ENCODE results near the gene FEM1C. TPM values are rescaled to one million over a fixed set of nuclear protein-coding genes. Genes with fewer than 3 reads are reported as not detected.
A peak's percentile ranks its signal among the peaks of the same experiment; 100 is the strongest.

FEM1C gene
- total and polyA plus RNA-seq, 12 donors = 4.5 to 15.5 (median 11.9) TPM

DNA sequence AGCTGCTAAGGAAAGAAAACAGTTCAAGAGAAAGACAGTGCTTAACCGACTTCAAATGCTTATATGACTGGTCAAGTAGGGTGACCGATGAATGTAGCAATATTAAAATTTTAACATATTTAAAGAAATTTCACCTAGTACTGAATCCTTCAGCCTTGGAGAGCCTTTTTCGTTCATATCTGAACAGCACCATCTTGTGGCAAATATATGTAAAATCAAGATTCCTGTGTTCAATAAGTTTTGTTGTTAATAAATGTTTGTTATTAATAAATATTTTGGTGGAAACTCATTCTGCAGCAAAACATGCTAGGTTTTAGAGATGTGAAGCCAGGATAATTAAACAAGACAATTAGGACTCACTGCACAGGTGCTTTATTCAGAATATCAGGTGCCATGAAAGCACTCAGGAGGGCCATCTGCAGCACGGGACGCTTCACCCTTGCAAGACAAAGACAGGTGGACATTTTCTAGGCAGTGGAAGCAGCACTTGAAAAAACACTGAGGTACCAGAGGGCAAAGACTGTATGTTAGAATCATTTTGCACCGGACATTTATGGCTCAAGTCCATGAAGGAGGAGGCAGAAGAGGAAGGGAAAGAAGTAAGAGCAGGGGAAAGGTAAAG lies 42.1 kb upstream of the FEM1C start:
- Histone ChIP-seq H3K9me3 (replicated peaks in 1 of 3) (no peaks in the 10 kb centered on the region), H3K27me3 (no peaks in the 10 kb centered on the region), H3K36me3 (replicated peaks in 1 of 2) (no peaks in the 10 kb centered on the region), H3K27ac (no peak overlapping the region), H3K4me3 (no peak overlapping the region), H3K4me1 (replicated peaks in 1 of 2) (no peaks in the 10 kb centered on the region)
- WGBS, 4 donors = 50 to 55% (median 50%) methylated on average over 6 of the region's 6 CpGs
- intact Hi-C loops (cut with DNase I) = no loop called here
- DNase-seq = no peak
- no peak for TF ChIP-seq POLR2A (IDR thresholded peaks at IDR 0.05)
- TF ChIP-seq, protein P1, sequence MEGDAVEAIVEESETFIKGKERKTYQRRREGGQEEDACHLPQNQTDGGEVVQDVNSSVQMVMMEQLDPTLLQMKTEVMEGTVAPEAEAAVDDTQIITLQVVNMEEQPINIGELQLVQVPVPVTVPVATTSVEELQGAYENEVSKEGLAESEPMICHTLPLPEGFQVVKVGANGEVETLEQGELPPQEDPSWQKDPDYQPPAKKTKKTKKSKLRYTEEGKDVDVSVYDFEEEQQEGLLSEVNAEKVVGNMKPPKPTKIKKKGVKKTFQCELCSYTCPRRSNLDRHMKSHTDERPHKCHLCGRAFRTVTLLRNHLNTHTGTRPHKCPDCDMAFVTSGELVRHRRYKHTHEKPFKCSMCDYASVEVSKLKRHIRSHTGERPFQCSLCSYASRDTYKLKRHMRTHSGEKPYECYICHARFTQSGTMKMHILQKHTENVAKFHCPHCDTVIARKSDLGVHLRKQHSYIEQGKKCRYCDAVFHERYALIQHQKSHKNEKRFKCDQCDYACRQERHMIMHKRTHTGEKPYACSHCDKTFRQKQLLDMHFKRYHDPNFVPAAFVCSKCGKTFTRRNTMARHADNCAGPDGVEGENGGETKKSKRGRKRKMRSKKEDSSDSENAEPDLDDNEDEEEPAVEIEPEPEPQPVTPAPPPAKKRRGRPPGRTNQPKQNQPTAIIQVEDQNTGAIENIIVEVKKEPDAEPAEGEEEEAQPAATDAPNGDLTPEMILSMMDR (IDR thresholded peaks at IDR 0.05) = peak; percentile 47 to 68 (median 60)

DNA sequence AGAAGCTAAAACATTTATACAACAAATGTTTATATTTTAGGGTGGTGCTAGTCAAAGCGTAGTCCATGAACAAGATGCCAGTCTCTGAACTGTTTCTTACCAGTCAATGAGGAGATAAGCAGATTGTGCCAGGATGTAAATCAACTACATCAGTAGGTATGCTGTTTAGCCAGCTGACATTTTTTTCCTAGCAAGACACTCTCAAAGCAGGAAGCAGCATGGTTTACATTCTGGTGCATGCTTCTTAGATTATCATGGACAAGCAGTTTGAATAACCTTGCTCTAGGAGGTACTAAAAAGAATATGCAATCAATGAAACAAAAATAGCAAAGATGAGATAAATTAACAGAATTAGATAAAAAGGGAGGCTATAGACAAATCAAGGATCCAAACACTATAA lies 40.7 kb upstream of the FEM1C start:
- no peaks in the 10 kb centered on the region for H3K27me3 ChIP-seq
- no peaks in the 10 kb centered on the region for H3K9me3 ChIP-seq (replicated peaks in 1 of 3)
- no peaks in the 10 kb centered on the region for H3K36me3 ChIP-seq (replicated peaks in 1 of 2)
- no peak for DNase-seq
- no peak overlapping the region for H3K4me3 ChIP-seq
- H3K27ac ChIP-seq = no peak overlapping the region
- TF ChIP-seq, protein P1 (IDR thresholded peaks at IDR 0.05) = no peak
- TF ChIP-seq POLR2A (IDR thresholded peaks at IDR 0.05) = no peak
- no peaks in the 10 kb centered on the region for H3K4me1 ChIP-seq (replicated peaks in 1 of 2)
- intact Hi-C loops (cut with DNase I) = loop anchor here in 1 of 2 donors (2.0 kb wide), 1 partner anchor 272 kb away; no protein-coding TSS in a partner anchor
- WGBS, 4 donors = 88 to 100% (median 96%) methylated on average over 1 of the region's 1 CpG

DNA sequence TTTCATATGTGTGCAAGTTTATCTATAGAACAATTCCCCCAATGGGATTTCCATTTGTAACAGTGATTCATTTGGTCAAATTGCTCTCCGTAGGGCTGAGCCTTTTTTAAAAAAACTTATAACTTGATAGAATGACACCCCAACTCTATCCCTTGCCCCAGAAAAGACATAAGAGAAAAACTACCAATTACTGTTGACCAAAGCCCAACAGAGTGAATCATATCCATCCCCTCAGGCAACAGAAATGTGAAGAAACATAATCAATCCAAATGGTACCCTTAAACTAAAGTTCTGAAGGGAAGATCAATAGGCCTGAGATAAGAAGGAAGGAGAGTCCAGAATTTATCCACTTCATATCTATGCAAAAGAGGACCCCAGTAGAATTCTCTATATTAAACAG lies 39.9 kb upstream of the FEM1C start:
- no peak for TF ChIP-seq POLR2A (IDR thresholded peaks at IDR 0.05)
- TF ChIP-seq, protein P1 (IDR thresholded peaks at IDR 0.05) = no peak
- Histone ChIP-seq H3K36me3 (replicated peaks in 1 of 2) (no peaks in the 10 kb centered on the region), H3K4me1 (replicated peaks in 1 of 2) (no peaks in the 10 kb centered on the region), H3K9me3 (replicated peaks in 1 of 3) (no peaks in the 10 kb centered on the region), H3K27me3 (no peaks in the 10 kb centered on the region), H3K27ac (no peak overlapping the region), H3K4me3 (no peak overlapping the region)
- DNase-seq = no peak
- intact Hi-C loops (cut with DNase I) = loop anchor here in 1 of 2 donors (2.0 kb wide), 1 partner anchor 272 kb away; no protein-coding TSS in a partner anchor
- WGBS, 4 donors = 92 to 96% (median 94%) methylated on average over 1 of the region's 1 CpG

DNA sequence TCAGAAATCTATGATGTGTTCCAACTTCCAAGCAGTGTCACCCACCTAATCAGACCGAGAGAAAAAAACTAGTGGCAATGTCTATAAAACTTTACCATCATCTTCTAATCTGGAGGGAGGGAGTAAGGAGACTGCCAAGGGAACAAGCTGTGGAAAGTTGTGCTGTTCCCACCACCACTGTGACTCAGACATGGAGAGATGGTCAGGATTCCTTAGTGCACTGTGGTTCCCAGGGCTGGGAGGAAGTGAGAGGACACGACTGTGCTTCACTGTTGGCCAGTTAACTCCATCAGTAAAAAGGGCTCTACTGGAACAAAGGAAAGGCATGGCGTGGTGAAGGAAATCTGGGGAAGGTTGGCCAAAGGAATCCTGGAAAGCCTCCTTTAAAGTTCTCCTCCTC lies 38.9 kb upstream of the FEM1C start:
- H3K27me3 ChIP-seq = no peaks in the 10 kb centered on the region
- no peak overlapping the region for H3K4me3 ChIP-seq
- WGBS, 4 donors = 74 to 79% (median 77%) methylated on average over 3 of the region's 3 CpGs
- H3K4me1 ChIP-seq (replicated peaks in 1 of 2) = no peaks in the 10 kb centered on the region
- no peak for TF ChIP-seq POLR2A (IDR thresholded peaks at IDR 0.05)
- TF ChIP-seq, protein P1 (IDR thresholded peaks at IDR 0.05) = no peak
- no peak overlapping the region for H3K27ac ChIP-seq
- intact Hi-C loops (cut with DNase I) = no loop called here
- H3K9me3 ChIP-seq (replicated peaks in 1 of 3) = no peaks in the 10 kb centered on the region
- DNase-seq = no peak
- no peaks in the 10 kb centered on the region for H3K36me3 ChIP-seq (replicated peaks in 1 of 2)
